HEK293 (cell line): ENCODE data around the gene FRMD6.

Experiments used
- ZBTB21 ChIP-seq: fragments of 450-650 bp; formaldehyde crosslinking; IDR thresholded peaks from 2 replicates; pipeline ENCODE4 v1.5.1; 2017; ENCODE audit warnings: missing biosample characterization, missing genetic modification characterization
- ZNF10 ChIP-seq: fragments of 450-650 bp; formaldehyde crosslinking; IDR thresholded peaks from 2 replicates; pipeline ENCODE4 v1.5.1; 2017; ENCODE audit warnings: missing biosample characterization, missing genetic modification characterization
- ZNF114 ChIP-seq: fragments of 450-650 bp; formaldehyde crosslinking; IDR thresholded peaks from 2 replicates; pipeline ENCODE4 v1.5.0; 2017; ENCODE audit warnings: missing biosample characterization, missing genetic modification characterization
- ZNF654 ChIP-seq: fragments of 450-650 bp; formaldehyde crosslinking; IDR thresholded peaks from 2 replicates; pipeline ENCODE4 v1.5.1; 2016; ENCODE audit warnings: low read depth, missing biosample characterization, missing genetic modification characterization
- TF ChIP-seq, protein P1 (sequence below): fragments of 450-650 bp; formaldehyde crosslinking; IDR thresholded peaks from 2 replicates; pipeline ENCODE4 v1.5.1; 2016; ENCODE audit warnings: missing biosample characterization, missing genetic modification characterization
- TF ChIP-seq, protein P2 (sequence below): fragments of 450-650 bp; formaldehyde crosslinking; IDR thresholded peaks from 2 replicates; pipeline ENCODE4 v1.5.1; 2016; ENCODE audit warnings: missing biosample characterization, missing genetic modification characterization, low read depth
- TF ChIP-seq, protein P3 (sequence below): fragments of 450-650 bp; formaldehyde crosslinking; IDR thresholded peaks from 2 replicates; pipeline ENCODE4 v1.5.1; 2017; ENCODE audit warnings: missing biosample characterization, mild to moderate bottlenecking, missing genetic modification characterization, moderate library complexity
- TF ChIP-seq, protein P4 (sequence below): fragments of 450-650 bp; formaldehyde crosslinking; IDR thresholded peaks from 2 replicates; pipeline ENCODE4 v1.5.1; 2016; ENCODE audit warnings: missing biosample characterization, missing genetic modification characterization, low read depth

DNA sequence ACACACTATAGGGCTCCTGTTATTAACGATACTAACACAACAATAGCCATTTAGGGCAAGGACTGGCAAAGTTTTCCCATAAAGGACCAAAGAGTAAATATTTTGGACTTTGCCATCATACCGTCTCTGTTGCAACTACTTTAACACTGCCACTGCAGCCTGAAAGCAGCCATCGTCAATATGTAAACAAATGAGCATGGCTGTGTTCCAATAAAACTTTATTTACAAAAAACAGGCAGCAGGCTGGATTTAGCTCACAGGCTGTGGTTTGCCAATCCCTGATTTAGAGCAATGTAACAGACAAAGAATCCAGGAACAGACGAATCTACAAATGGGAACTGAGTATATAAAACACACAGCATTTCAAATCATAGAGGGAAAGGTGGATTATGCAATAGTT, 84.1 kb downstream of the FRMD6 start:
- TF ChIP-seq, protein P1, sequence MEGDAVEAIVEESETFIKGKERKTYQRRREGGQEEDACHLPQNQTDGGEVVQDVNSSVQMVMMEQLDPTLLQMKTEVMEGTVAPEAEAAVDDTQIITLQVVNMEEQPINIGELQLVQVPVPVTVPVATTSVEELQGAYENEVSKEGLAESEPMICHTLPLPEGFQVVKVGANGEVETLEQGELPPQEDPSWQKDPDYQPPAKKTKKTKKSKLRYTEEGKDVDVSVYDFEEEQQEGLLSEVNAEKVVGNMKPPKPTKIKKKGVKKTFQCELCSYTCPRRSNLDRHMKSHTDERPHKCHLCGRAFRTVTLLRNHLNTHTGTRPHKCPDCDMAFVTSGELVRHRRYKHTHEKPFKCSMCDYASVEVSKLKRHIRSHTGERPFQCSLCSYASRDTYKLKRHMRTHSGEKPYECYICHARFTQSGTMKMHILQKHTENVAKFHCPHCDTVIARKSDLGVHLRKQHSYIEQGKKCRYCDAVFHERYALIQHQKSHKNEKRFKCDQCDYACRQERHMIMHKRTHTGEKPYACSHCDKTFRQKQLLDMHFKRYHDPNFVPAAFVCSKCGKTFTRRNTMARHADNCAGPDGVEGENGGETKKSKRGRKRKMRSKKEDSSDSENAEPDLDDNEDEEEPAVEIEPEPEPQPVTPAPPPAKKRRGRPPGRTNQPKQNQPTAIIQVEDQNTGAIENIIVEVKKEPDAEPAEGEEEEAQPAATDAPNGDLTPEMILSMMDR (tag by site-specific recombination), result no peak
- TF ChIP-seq, protein P2, sequence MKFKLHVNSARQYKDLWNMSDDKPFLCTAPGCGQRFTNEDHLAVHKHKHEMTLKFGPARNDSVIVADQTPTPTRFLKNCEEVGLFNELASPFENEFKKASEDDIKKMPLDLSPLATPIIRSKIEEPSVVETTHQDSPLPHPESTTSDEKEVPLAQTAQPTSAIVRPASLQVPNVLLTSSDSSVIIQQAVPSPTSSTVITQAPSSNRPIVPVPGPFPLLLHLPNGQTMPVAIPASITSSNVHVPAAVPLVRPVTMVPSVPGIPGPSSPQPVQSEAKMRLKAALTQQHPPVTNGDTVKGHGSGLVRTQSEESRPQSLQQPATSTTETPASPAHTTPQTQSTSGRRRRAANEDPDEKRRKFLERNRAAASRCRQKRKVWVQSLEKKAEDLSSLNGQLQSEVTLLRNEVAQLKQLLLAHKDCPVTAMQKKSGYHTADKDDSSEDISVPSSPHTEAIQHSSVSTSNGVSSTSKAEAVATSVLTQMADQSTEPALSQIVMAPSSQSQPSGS (tag by site-specific recombination), result no peak
- TF ChIP-seq ZNF114 (no peak), ZBTB21 (no peak), ZNF10 (no peak), ZNF654 (tag by site-specific recombination) (no peak)
- TF ChIP-seq, protein P3, sequence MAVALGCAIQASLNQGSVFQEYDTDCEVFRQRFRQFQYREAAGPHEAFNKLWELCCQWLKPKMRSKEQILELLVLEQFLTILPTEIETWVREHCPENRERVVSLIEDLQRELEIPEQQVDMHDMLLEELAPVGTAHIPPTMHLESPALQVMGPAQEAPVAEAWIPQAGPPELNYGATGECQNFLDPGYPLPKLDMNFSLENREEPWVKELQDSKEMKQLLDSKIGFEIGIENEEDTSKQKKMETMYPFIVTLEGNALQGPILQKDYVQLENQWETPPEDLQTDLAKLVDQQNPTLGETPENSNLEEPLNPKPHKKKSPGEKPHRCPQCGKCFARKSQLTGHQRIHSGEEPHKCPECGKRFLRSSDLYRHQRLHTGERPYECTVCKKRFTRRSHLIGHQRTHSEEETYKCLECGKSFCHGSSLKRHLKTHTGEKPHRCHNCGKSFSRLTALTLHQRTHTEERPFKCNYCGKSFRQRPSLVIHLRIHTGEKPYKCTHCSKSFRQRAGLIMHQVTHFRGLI (tag by site-specific recombination), result no peak
- TF ChIP-seq, protein P4, sequence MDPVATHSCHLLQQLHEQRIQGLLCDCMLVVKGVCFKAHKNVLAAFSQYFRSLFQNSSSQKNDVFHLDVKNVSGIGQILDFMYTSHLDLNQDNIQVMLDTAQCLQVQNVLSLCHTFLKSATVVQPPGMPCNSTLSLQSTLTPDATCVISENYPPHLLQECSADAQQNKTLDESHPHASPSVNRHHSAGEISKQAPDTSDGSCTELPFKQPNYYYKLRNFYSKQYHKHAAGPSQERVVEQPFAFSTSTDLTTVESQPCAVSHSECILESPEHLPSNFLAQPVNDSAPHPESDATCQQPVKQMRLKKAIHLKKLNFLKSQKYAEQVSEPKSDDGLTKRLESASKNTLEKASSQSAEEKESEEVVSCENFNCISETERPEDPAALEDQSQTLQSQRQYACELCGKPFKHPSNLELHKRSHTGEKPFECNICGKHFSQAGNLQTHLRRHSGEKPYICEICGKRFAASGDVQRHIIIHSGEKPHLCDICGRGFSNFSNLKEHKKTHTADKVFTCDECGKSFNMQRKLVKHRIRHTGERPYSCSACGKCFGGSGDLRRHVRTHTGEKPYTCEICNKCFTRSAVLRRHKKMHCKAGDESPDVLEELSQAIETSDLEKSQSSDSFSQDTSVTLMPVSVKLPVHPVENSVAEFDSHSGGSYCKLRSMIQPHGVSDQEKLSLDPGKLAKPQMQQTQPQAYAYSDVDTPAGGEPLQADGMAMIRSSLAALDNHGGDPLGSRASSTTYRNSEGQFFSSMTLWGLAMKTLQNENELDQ, result no peak
